ENCODE data around the gene TDP2.

The TDP2 gene, protein sequence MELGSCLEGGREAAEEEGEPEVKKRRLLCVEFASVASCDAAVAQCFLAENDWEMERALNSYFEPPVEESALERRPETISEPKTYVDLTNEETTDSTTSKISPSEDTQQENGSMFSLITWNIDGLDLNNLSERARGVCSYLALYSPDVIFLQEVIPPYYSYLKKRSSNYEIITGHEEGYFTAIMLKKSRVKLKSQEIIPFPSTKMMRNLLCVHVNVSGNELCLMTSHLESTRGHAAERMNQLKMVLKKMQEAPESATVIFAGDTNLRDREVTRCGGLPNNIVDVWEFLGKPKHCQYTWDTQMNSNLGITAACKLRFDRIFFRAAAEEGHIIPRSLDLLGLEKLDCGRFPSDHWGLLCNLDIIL

GRCh38 chr6:24666641-24667377, at the start of gene TDP2, which contains the start of gene ACOT13:
Gene TDP2, minus strand, starts transcription at chr6:24666899. Its CDS starts 37 bp downstream, at chr6:24666862.
Gene ACOT13, plus strand, starts transcription at chr6:24667077. Its CDS starts 187 bp downstream, at chr6:24667264.
- peak; percentile 98 for DNase-seq

DNA sequence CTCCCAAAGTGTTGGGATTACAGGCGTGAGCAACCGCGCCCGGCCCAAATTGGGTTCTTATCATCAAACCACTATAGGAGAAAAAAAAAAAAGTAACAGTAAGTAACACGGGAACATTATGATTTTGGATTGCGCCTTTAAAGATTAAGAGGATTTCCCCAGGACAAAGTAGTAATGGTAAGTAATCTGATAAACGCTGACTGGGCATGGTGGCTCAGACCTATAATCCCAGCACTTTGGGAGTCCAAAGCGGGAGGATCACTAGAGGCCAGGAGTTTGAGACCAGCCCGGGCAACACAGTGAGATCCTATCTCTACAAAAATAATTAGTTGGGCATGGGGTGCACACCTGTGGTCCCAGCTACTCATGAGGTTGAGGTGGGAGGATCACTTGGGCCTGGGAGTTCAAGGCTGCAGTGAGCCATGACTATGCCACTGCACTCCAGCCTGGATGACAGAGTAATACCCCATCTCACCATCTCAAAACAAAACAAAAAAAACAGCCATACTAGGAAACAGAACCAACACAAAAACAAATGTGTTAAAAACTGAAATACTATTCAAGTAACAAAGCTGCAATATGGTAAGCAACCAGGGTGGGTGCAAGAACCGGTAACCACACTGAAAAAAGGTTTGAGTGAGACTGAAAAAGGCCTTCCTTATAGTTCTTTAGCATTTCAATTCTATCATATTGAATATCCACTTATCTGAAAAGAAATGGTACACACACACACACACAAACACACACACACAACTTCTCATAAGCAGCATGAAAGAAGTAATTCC, 44.0 kb upstream of the TDP2 start:
- DNase-seq = no peak

DNA sequence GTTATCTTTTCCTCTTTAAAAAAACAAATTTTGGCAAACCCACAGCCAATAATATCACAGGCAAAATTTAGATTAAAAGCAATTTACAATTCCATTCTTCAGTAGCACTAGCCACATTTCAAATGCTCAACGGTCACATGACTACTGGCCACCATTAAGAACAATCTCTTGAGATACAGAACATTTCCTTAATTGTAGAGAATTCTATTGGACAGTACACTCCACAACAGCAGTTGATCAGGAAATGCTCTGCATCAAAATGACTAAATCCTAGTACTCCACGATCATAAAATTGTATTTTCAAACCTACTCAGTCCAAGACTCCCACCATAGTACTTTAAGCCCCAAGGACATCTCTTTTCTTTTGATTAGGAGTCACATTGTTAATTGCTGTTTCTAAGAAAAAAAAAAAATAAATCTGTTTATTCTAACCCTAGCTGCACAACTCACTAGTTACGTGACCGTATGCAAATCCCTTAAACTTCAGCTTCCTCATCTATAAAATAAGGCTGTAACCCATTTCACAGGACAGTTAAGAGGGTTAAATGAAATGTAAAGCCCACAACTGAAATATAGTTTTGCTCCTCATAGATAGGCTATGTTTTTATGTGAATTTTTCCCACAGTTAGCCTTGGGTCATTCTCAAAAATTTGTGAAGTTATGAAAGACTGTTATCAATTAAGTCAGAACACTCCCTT, 42.5 kb upstream of the TDP2 start:
- DNase-seq = no peak

- no peak for DNase-seq
Measured at GRCh38 chr6:24708612-24709011, 41.9 kb upstream of the TDP2 start.

- DNase-seq = no peak
Measured at GRCh38 chr6:24704468-24704867, 37.8 kb upstream of the TDP2 start.

GRCh38 chr6:24702720-24703282, 36.1 kb upstream of the TDP2 start:
- DNase-seq = no peak

DNA sequence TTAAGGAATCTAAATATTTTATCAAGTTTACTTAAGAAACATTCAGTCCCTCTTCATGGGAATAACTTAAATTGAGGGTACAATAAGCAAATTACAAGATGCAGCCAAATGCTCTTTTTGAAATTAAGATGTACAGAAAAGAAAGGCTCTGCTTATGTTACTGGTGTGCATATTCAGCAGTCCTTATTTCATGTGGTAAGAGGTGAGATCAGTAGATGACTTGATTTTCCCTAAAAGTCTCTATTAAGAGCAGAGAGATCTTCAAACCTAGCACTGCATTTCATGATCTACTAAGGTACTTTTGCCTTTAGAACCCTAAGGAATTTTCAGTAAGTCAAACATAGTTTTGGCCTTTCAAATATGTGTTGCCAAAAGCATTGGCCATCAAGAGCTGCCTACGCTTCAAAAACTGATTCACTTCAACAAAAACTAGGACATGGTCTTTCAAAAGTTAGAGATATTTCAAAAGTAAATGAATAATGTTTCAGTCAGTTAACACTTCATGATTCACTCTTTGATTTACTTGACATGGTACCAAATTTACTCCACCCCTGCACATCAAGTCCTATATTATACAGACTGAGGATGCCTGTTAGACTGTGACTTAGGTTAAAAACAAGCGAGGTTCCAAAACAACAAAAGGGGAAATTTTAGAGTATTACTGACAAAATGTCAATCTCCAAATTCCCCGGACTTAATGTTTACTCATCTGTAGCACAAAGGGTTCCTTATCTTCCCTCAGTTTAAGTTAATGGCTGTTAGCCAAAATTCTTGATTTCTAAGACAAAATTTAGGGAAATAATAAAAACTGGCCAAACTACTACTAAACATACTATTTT, 33.0 kb upstream of the TDP2 start:
- no peak for DNase-seq

- no peak for DNase-seq
Measured at GRCh38 chr6:24696097-24696496, 29.4 kb upstream of the TDP2 start.

DNA sequence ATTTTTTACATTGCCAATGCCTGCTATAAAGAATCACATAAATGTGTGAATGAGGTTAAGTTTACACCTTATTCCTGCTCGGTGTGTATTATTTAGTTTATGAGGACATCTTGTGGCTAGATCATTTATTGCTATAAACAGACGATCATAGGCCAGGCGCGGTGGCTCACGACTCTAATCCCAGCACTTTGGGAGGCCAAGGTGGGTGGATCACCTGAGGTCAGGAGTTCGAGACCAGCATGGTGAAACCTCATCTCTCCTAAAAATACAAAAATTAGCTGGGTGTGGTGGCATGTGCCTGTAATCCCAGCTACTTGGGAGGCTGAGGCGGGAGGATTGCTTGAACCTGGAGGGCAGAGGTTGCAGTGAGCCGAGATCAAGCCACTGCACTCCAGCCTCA, 28.9 kb upstream of the TDP2 start:
- DNase-seq = peak; percentile 81

DNA sequence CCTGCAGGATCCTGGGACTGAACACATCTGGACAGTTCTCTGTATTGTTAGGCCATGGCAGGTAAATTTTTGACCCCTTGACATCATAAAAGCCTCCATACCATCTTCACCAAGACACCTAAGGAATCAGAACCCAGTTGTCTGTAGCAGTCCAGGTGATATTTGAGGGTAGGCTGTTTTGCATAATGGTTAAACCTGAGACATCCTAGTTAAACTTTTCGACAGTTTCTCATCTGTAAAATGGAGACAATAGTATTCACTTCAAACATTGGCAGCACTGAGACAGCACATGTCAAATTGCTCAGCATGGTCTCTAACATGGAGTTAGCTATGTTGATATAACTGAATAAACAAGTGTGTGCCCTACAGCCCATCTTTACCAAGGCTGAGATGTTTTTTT, 27.5 kb upstream of the TDP2 start:
- no peak for DNase-seq

GRCh38 chr6:24692848-24693592, 26.3 kb upstream of the TDP2 start:
- DNase-seq = no peak

- DNase-seq = no peak
Measured at GRCh38 chr6:24692415-24692814, 25.7 kb upstream of the TDP2 start.

- DNase-seq = no peak
Measured at GRCh38 chr6:24692003-24692402, 25.3 kb upstream of the TDP2 start.

- no peak for DNase-seq
Measured at GRCh38 chr6:24691550-24691949, 24.9 kb upstream of the TDP2 start.

- DNase-seq = no peak
Measured at GRCh38 chr6:24690593-24690992, 23.9 kb upstream of the TDP2 start.

GRCh38 chr6:24689964-24690363, 23.3 kb upstream of the TDP2 start:
- DNase-seq = no peak

DNA sequence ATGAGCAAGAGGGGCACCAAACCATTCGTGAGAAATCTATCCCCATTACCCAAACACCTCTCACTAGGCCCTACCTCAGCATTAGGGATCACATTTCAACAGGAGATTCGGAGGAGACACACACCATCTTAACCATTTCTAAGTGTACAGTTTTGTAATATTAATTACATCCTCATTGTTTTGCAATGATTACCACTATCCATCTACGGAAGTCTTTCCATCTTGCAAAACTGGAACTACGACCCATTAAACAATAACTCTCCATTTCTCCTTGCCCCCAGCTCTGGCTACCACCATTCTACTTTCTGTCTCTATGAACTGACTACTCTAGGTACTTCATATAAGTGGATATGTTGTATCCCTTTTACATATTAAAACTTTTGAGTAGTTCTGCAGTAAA, 20.2 kb upstream of the TDP2 start:
- no peak for DNase-seq

- no peak for DNase-seq
Measured at GRCh38 chr6:24686408-24686807, 19.7 kb upstream of the TDP2 start.

DNA sequence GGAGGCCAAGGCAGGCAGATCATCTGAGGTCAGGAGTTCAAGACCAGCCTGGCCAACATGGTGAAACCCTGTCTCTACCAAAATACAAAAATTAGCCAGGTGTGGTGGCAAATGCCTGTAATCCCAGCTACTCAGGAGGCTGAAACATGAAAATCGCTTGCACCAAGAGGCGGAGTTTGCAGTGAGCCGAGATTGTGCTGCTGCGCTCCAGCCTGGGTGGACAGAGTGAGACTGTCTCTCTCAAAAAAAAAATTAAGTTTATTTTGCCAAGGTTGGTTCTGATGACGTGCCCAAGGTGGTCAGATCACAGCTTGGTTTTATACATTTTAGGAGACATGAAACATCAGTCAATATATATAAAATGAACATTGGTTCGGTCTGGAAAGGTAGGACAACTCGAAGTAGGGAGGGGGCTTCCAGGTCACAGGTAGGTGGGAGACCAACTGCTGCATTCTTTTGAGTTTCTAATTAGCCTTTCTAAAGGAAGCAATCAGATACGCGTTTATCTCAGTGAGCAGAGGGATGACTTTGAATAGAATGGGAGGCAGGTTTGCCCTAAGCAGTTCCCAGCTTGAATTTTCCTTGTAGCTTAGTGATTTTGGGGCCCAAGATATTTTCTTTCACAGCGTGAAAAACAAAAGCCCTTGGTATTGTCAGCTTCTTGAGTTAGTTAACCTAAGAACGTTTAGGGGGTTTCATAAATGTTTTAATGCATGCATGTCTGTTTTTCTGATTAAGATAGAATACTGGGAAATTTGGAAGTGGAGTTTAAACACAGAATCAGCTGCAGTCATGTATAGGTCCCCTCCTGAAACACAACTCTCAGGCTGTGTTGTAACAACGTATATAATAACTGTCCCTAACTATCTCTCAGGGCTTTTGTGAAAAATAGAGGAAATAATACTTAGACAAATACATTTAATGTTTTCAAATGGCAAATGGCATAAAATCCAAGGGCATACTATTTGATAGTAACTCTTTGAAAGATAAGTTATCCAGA, 16.9 kb upstream of the TDP2 start:
- DNase-seq = no peak

GRCh38 chr6:24680582-24680981, 13.9 kb upstream of the TDP2 start:
- no peak for DNase-seq

Data from hematopoietic multipotent progenitor cell treated with erythropoietin and hydrocortisone succinate and interleukin-3 and kit ligand, for 6 days (in vitro differentiated cells).